HUDEP-2 (cell line): ENCODE results near the gene JMJD8.
A peak's percentile ranks its signal among the peaks of the same experiment; 100 is the strongest.

ENCODE experiments used
- DNase-seq, 76 experiments: peaks; one replicate each; lab custom pipeline; 2025; ENCODE audit not compliant: unreplicated experiment in 76 of 76; lab: John Stamatoyannopoulos, UW

JMJD8 gene

GRCh38 chr16:710500-711075 lies 26.5 kb upstream of the JMJD8 start:
- DNase-seq = no peak

GRCh38 chr16:709566-710499 lies 25.7 kb upstream of the JMJD8 start:
- DNase-seq = peak in 14 of 76 experiments; percentile 11 to 30 (median 18)

GRCh38 chr16:708959-709358 lies 24.8 kb upstream of the JMJD8 start:
- no peak for DNase-seq

GRCh38 chr16:708019-708418 lies 23.9 kb upstream of the JMJD8 start:
- no peak for DNase-seq

GRCh38 chr16:707062-707538 lies 23.0 kb upstream of the JMJD8 start:
- peak in 4 of 76 experiments; percentile 8 to 32 (median 18) for DNase-seq

- no peak for DNase-seq
These were observed 22.3 kb upstream of the JMJD8 start for GRCh38 chr16:706189-707061.

- DNase-seq = peak in 2 of 76 experiments; percentile 17 to 26
These were observed 21.5 kb upstream of the JMJD8 start, which contains the start of gene FBXL16 for GRCh38 chr16:705431-706188. Gene FBXL16 (minus strand): TSS chr16:705801. CDS start chr16:697405, 8,396 bp downstream.

- DNase-seq = no peak
These were observed 20.6 kb upstream of the JMJD8 start for GRCh38 chr16:704552-705380.

- DNase-seq = no peak
These were observed 19.9 kb upstream of the JMJD8 start for GRCh38 chr16:704047-704446.

GRCh38 chr16:703406-703805 lies 19.3 kb upstream of the JMJD8 start:
- DNase-seq = no peak

GRCh38 chr16:702341-702740 lies 18.2 kb upstream of the JMJD8 start:
- no peak for DNase-seq

GRCh38 chr16:700684-701584 lies 16.8 kb upstream of the JMJD8 start:
- DNase-seq = peak in 4 of 76 experiments; percentile 8 to 36 (median 14)

- no peak for DNase-seq
These were observed 15.0 kb upstream of the JMJD8 start for GRCh38 chr16:698911-699671.

GRCh38 chr16:695355-696089 lies 11.4 kb upstream of the JMJD8 start:
- DNase-seq = peak in 37 of 76 experiments; percentile 5 to 60 (median 28)

GRCh38 chr16:694863-695354 lies 10.8 kb upstream of the JMJD8 start:
- DNase-seq = no peak

- DNase-seq = no peak
These were observed 10.2 kb upstream of the JMJD8 start for GRCh38 chr16:694187-694862.
